ENCODE results near the gene HDGFL3.
"Not testable (repeated sequence)": the region's sequence is repeated elsewhere in the genome, so short reads cannot be mapped to it uniquely, and the experiment has no call there.

Gene HDGFL3

DNA sequence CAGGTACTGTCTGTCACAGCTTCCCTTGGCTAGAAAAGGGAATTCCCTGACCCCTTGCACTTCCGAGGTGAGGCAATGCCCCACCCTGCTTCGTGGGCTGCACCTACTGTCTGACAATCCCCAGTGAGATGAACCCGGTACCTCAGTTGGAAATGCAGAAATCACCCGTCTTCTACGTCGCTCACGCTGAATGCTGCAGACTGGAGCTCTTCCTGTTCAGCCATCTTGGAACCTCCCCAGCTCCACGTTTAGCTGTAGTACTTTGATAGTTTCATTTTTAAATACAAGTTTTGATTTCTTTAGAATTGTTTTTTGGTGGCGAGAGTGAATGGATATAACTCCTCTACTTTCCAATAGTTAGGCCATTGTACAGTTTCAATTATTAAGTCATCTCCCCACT lies 17.8 kb upstream of the HDGFL3 start:
- no peak for DNase-seq (ENCODE audit: low read depth)
- H3K4me3 ChIP-seq (ENCODE audit: low read length): no peak overlapping the region
- TF ChIP-seq, protein P1, sequence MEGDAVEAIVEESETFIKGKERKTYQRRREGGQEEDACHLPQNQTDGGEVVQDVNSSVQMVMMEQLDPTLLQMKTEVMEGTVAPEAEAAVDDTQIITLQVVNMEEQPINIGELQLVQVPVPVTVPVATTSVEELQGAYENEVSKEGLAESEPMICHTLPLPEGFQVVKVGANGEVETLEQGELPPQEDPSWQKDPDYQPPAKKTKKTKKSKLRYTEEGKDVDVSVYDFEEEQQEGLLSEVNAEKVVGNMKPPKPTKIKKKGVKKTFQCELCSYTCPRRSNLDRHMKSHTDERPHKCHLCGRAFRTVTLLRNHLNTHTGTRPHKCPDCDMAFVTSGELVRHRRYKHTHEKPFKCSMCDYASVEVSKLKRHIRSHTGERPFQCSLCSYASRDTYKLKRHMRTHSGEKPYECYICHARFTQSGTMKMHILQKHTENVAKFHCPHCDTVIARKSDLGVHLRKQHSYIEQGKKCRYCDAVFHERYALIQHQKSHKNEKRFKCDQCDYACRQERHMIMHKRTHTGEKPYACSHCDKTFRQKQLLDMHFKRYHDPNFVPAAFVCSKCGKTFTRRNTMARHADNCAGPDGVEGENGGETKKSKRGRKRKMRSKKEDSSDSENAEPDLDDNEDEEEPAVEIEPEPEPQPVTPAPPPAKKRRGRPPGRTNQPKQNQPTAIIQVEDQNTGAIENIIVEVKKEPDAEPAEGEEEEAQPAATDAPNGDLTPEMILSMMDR (conservative IDR thresholded peaks at IDR 0.05; ENCODE audit: low read depth, low read length): no peak

DNA sequence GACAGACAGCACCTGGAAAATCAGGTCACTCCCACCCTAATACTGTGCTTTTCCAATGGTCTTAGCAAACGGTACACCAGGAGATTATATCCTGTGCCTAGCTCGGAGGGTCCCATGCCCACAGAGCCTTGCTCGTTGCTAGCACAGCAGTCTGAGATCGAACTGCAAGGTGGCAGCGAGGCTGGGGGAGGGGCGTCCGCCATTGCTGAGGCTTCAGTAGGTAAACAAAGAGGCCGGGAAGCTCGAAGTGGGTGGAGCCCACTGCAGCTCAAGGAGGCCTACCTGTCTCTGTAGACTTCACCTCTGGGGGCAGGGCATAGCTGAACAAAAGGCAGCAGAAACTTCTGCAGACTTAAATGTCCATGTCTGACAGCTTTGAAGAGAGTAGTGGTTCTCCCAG lies 14.2 kb upstream of the HDGFL3 start:
- not testable (repeated sequence) for DNase-seq (ENCODE audit: low read depth); H3K4me3 ChIP-seq (ENCODE audit: low read length)

DNA sequence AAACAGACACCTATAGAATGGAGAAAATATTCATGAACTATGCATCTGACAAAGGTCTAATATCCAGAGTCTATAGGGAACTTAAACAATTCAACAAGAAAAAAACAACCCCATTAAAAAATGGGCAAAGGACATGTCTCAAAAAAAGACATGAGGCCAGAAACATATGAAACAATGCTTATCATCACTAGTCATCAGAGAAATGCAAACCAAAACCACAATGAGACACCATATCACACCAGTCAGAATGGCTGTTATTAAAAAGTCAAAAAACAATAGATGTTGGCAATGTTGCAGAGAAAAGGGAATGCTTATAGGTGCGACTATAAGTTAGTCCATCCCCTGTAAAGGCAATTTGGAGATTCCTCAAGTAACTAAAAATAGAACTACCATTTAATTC lies 11.4 kb upstream of the HDGFL3 start:
- no peak overlapping the region for H3K4me3 ChIP-seq (ENCODE audit: low read length)
- TF ChIP-seq, protein P1 (conservative IDR thresholded peaks at IDR 0.05; ENCODE audit: low read depth, low read length): no peak
- DNase-seq (ENCODE audit: low read depth): no peak

DNA sequence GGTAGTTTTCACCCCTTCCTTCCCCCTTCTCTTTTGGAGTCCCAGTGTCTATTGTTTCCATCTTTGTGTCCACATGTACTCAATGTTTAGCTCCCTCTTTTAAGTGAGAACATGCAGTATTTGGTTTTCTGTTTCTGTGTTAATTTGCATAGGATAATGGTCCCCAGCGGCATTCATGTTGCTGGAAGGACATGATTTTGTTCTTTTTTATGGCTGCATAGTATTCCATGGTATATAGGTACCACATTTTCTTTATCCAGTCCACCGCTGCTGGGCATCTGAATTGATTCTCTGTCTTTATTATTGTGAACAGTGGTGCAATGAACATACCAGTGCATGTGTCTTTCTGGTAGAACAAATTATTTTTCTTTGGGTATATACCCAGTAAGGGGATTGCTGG lies 7.7 kb upstream of the HDGFL3 start:
- DNase-seq (ENCODE audit: low read depth): no peak
- H3K4me3 ChIP-seq (ENCODE audit: low read length): no peak overlapping the region
- TF ChIP-seq, protein P1 (conservative IDR thresholded peaks at IDR 0.05; ENCODE audit: low read depth, low read length): no peak

DNA sequence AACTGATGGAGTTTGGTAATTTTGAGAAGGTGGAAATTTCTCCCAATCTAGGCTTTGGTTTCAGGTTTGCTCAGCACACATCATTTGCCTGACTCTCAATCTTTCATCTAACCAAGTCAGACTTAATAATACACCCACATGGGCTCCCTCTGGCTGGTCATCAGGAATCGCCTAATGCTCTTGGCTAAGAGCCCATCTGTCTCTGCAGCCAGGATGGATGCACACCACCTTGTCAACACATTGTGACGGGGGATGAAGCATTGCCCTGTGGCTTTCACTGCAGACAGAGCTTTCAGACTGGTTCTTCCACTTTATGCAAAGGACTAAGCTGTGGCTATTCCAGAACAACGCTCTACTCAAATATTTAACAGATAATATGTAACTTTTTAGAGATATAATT lies 3.0 kb upstream of the HDGFL3 start:
- DNase-seq (ENCODE audit: low read depth): no peak
- TF ChIP-seq, protein P1 (conservative IDR thresholded peaks at IDR 0.05; ENCODE audit: low read depth, low read length): no peak
- no peak overlapping the region for H3K4me3 ChIP-seq (ENCODE audit: low read length)

DNA sequence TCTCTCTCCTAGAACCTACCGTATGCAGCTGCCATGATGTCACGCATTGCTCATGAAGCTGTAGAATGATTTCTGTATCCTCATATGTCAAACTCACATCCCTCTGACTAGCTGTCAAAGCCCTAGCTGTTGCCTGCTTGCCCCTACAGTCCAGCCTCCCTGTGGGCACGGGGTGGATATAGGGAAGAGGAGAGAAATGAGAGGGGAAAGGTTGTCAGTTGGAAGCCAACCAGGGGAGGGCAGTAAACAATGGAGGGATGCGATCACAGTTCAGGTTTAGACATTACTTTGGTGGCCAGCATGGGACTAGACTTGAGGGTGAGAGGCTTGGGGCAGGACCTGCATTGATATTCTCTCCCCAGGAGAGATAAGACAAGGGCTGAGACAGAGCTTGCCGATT lies 1.7 kb upstream of the HDGFL3 start:
- no peak for DNase-seq (ENCODE audit: low read depth)

DNA sequence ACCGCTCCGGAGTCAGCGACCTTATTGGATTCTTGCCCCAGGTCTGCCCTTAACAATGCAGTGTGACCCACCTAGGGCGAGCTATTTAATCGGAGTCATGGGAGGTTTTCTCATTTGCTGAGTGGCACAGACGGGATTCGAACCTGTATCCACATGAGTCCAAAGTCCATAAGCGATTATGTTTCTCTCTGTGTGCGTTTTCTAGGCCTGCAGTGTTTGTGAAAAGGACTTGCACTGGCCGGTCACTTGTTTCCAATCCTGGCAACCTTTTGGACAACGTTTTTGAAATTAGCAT lies 691 bp upstream of the HDGFL3 start:
- TF ChIP-seq, protein P1 (conservative IDR thresholded peaks at IDR 0.05; ENCODE audit: low read depth, low read length): no peak
- DNase-seq (ENCODE audit: low read depth): no peak
- peak overlapping the region; percentile 76 for H3K4me3 ChIP-seq (ENCODE audit: low read length)

More for the DNA sequence above, 1.7 kb upstream of the HDGFL3 start:
- H3K4me3 ChIP-seq (ENCODE audit: low read length): no peak overlapping the region
- TF ChIP-seq, protein P1 (conservative IDR thresholded peaks at IDR 0.05; ENCODE audit: low read depth, low read length): no peak

DNA sequence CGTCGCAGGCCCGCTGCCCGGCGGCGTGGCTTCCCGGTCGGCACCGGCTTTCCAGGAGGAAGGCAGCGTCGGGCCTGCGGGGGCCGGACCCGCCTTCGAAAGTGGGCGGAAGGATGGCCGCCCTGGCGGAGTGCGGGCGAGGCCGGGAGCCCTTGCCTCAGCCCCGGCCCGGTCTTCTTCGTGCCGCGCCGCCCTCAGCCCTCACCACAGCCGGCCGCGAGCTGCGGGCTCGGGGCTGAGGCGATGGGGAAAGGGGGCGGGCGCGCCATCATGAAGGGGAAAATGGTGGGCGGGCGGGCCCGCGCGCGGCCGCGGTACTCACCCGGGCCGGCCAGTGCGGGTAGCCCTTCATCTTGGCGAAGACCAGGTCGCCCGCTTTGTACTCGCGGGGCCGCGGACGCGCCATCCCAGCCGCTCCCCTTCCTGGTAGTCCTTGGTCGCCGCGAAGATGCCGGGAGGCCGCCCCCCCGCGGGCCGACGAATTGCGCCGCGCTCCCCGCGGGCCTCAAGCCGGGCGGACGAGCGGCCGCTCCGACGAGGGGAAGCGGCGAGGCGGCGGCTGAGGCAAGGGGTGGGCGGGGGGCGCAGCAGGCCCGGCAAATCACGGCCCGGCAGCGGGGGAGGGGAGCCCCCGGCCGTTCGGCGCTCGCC lies 489 bp downstream of the HDGFL3 start:
- H3K4me3 ChIP-seq (ENCODE audit: low read length): peak overlapping the region; percentile 76
- TF ChIP-seq, protein P1 (conservative IDR thresholded peaks at IDR 0.05; ENCODE audit: low read depth, low read length): no peak
- DNase-seq (ENCODE audit: low read depth): no peak

All from retinal pigment epithelial cell (primary cell).